Activated T-cell treated with anti-CD3 and anti-CD28 coated beads for 1 hour (primary cell): ENCODE results near the gene ANKRA2.
"Not testable (repeated sequence)": the region's sequence is repeated elsewhere in the genome, so short reads cannot be mapped to it uniquely, and the experiment has no call there.

ENCODE experiments used
- DNase-seq: peaks from one replicate; pipeline ENCODE4 v3.0.0-alpha.2; 2020; ENCODE audit warnings: low read depth

Gene ANKRA2

DNA sequence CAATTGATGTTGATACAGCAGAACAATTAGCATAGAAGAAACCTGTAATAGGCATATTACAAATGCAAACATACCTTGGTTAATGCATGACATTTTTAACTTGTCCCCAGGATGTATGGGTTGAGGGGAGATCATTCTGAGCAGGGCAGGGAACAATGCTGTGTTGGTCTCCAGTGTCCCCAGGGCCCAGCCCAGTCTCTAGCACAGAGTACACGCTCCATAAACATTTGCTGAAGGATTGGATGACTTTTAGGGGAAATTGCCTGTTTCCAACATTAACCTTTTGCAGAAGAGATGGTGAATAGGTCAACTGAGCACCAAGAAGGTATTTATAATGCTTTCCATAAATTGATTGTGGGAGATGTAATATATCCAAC is 20.0 kb downstream of the ANKRA2 start:
- DNase-seq = no peak

DNA sequence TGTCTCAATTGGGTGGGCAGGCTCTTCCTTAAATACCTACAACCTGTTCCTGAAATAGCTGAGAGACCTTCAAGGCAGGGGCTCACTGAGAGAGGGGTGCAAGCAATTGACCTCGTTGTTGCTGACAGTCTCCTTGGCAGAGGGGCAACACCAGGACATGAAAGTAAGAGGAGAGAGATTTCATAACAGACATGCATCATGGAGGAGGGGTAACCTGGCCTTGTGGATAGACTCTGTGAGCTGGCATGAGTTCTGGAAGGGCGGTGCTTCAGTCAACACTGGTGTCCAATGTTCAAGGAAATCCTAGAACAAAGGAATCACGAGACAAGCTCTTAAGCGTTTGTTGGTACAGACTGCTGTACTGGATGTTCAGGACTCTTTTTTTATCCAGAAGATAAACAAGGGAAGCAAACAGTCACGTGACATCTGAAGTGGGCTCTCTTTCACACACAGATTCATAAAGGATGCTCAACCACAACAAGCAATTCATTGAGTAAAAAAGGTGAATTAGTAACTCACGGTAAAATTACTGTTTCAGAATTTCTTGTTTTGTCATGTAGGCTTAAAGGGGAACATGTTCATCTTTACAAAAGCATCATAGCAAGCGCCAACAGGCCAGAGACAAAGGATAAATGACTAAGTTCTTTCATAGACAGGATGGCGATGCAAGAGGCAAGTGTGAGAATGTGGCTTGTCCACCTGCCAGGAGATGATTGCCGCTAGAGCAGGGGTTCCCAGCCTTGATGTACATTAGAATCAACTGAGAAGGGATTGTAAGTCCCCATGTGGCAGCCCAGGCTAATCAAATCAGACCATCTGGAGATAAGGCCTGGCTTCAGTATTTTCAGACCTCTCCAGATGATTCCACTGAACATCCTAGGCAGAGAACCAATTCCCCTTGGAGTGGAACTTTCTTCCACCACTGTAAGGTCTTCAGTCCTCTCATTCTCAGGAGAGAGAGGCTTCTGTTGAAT is 20.7 kb downstream of the ANKRA2 start:
- DNase-seq = no peak

DNA sequence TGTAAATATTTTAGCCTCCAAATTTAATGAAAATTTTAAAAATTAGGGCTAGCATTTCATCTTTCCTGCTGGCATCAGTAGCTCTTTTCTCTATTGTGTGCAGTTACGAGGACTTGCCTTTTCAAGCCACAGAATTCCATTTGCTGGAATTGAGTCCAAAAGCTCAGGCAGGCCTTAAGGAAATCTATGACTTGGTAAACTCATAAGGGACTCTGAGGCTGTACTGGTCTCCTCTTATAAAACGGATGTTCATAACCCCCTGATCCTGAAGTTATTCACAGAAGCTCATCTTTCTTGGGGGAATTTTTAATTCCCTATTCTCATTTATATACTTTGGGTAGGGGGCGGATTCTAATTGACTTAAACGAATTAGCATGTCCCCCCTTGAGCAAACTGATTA is 23.4 kb downstream of the ANKRA2 start:
- DNase-seq = no peak

DNA sequence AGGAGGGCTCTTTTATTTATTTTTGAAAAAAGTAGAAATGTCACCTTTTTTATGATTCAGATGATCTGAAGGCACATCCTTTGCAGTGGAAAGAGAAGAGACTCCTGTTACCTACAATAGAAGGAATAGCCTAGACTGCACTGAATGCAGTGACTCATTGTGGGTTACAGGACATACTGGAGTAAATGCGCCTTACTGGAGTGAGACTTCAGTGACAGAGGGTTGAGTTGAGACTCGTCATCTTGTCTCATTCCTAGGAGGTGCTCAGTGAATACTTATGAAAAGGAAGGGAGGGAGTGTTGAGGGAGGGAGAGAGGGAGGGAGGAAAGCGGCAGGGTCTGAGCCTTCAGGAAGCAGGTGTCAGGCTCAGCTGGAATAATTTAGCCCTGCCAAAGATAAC is 25.2 kb downstream of the ANKRA2 start:
- no peak for DNase-seq

DNA sequence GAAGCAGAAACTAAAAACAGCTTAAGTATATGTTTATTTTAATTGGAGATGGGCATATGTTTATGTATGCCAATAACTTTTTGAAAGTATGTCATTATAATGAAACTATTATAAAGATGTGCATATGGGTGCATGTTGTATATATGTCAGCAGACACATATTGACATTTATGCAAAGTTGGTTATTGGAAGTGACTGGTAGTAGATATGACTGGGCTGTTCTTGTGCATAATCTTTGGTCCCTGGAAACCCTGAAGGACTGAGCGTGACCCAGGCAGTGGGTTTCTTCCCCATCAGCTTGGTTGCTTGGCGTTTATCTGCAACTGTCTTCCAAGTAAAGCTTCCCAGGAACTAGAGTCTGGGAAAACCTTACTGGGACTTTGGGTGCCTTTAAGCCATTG is 25.7 kb downstream of the ANKRA2 start:
- DNase-seq = no peak

GRCh38 chr5:73534971-73535370 is 30.5 kb downstream of the ANKRA2 start:
- DNase-seq = no peak

GRCh38 chr5:73534011-73534644 is 31.3 kb downstream of the ANKRA2 start:
- DNase-seq = no peak

GRCh38 chr5:73532195-73532594 is 33.2 kb downstream of the ANKRA2 start:
- DNase-seq = no peak

DNA sequence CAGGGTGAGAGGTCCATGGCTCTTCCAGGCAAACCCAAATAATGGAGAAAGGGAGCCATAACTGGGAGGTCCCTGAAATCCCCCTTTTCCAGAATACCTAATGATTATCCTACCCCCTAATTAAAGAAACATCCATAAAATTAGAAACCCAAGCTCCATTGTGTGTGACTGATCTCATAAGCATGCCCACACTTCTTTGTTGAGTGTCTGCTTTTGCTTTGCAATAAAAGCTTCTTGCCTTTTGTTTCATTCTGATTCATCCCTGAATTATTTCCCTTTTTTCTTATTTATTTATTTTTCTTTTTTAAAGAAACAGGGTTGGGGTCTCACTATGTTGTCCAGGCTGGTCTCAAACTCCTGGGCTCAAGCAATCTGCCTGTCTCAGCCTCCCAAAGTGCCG is 34.1 kb downstream of the ANKRA2 start:
- DNase-seq = no peak

- DNase-seq = no peak
Measured at GRCh38 chr5:73529081-73529480, 36.4 kb downstream of the ANKRA2 start.

GRCh38 chr5:73528248-73528647 is 37.2 kb downstream of the ANKRA2 start:
- no peak for DNase-seq

DNA sequence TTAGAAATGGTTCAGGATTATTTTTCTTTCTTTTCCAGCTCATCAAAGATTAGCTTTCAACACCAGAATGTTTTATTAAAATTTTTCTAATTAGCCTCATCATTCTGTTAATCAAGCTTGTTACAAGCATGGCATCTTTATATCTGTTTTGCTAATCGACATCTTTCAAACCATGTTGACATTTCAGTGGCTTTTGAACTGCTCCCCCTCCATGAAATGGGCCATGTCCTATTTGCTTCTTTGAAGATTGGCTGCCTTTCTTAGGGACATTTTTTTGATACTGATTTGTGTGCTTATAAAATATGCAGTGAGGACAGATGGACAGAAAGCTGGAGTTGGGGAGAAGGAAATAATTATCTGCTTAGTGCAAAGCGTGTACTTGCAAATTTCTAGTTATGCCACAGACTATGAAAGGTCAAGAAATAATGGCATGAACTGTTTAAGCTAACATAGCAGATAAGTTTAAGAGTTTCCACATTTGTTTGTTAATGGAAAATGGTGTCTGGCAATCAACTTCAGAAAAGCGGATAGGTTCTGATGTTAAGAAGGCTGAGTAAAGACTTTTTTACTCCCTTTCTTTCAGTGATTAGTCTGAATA is 39.7 kb downstream of the ANKRA2 start:
- DNase-seq = no peak

- DNase-seq = no peak
Measured at GRCh38 chr5:73523861-73524260, 41.6 kb downstream of the ANKRA2 start.

DNA sequence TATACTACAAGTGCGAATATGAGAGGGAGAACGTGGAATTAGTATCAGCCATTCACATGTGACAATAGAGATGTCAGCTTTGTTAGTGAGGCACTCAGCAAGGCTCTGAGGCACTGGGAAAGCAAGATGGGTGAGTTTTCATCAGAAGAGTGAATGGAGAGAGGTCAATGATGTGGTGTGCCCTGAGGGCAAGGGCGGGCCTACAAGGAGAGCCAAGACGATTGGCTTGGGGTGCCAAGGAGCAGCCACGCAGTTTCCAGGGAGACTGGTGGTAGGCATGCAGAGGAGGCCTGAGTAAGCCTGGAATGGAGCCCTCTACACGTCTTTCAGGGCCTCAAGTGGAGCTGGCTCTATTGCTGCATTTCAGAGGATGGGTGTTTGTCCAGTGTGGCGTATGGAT is 42.5 kb downstream of the ANKRA2 start:
- no peak for DNase-seq

DNA sequence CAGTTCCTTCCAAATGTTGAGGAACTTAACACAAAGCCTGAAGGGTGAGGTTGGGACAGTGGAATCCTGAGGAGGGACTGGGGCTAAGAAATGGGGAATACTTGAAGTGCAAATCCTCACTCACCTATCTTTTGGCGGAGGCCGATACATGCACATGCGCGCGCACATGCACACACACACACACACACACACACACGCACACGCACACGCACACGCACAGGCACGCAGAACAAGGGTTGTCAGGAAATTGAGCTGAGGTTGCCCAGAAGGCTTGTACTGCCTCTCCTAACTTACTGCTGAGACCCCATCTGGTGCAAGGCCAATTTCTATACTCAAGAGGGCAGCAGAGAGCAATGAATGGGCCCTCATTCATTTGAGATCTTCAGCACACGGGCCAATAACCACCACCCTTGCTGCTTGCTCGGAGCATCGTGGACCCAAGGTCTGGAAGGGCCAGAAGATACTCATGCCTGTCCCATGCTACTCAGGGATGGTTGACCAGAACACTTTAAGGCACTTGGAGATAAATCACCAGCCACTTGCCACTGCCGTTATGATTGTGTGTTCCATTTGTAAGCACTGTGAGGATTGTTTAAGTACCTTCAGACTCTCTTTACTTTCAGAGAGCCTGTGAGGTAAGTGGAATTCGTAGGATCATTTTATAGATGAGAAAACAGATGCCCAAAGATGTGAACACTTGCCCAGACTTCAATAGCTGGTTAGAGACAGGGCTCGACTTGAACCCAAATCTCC is 45.7 kb downstream of the ANKRA2 start:
- DNase-seq = peak; percentile 31

DNA sequence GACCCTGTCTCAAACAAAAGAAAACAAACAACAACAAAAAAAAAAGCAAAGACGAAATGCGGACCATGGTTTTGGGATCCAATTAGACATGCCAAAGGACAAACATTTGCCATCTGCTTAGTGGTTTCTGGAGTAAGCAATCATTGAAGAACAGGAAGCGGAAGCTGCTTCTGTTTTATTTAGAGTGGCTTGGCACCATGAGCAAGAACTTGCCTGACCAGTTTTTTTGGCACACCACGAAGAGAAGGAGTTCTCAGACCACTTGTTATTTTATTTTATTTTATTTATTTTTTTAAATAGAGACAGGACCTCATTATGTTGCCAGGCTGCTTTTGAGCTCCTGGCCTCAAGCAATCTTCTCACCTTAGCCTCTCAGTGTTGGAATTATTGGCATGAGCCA is 50.2 kb downstream of the ANKRA2 start:
- no peak for DNase-seq

DNA sequence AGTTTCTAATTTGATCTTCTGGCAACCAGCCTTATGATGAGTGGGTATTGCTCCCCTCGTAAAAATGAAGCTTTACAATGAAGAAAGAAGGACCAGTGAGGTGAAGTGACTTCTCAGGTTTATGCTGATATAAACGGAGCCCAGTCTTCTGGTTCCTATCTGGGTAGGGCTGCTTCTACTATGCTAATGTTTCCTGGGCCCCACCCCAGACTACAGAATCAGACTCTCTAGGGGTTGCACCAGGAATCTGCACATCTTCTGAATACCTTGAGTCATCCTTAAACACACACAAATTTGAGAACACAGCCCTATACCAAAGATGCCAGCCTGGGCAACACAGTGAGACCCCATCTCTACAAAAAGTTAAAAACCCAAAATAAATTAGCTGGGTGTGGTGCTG is 51.0 kb downstream of the ANKRA2 start:
- DNase-seq = no peak

GRCh38 chr5:73513996-73514395 is 51.4 kb downstream of the ANKRA2 start:
- no peak for DNase-seq

GRCh38 chr5:73508521-73508920 is 56.9 kb downstream of the ANKRA2 start:
- not testable (repeated sequence) for DNase-seq

DNA sequence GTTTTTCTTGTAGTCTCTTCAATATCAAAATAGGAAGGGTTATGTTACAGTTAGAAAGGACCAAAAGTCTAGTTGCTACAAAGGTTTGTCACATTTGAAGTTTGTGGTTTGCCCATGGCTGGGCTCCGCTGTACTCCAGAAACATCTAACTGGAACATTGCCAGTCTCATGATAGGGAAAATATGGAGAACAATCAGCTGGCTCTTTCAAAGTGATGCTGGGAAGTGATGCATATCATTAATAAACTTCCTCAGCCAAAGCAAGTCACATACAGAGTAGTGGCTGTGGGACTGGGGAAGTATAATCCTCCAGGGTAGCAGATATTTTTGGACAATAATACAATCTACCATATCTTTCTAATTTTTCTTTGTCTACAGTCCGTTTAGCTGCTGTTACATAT is 58.4 kb downstream of the ANKRA2 start:
- DNase-seq = no peak

- DNase-seq = no peak
Measured at GRCh38 chr5:73506459-73506955, 58.9 kb downstream of the ANKRA2 start.
